ENCODE data around the gene ZNHIT3.

- TF ChIP-seq POLR2A (IDR thresholded peaks at IDR 0.05) (no peak), EP300 (IDR thresholded peaks at IDR 0.05) (no peak), CTCF (IDR thresholded peaks at IDR 0.05) (no peak)
These were observed 24.2 kb downstream of the ZNHIT3 start for GRCh38 chr17:36510636-36511035.
